Muscle layer of duodenum (tissue), 2 donors: ENCODE results near the gene VWC2L.

Source experiments
- H3K27ac ChIP-seq: one replicate; pipeline ENCODE4 v1.7.0; 2013; ENCODE audit warnings: mild to moderate bottlenecking, low read length
- H3K27me3 ChIP-seq: one replicate; pipeline ENCODE4 v1.7.0; 2013; ENCODE audit warnings: low read depth, mild to moderate bottlenecking, control low read depth, low read length
- H3K36me3 ChIP-seq, 2 donors: one replicate each; pipeline ENCODE4 v1.7.0; 2013; ENCODE audit warnings: low read length in 2 of 2, control low read depth in 1 of 2, mild to moderate bottlenecking in 1 of 2; ENCODE audit not compliant: insufficient read depth in 2 of 2, control insufficient read depth in 1 of 2
- H3K4me1 ChIP-seq, 2 donors: one replicate each; pipeline ENCODE4 v1.7.0; 2013; ENCODE audit warnings: low read length in 2 of 2, mild to moderate bottlenecking in 2 of 2, control low read depth in 1 of 2, moderate library complexity in 1 of 2; ENCODE audit not compliant: insufficient read depth in 2 of 2, control insufficient read depth in 1 of 2
- H3K4me3 ChIP-seq, 2 donors: one replicate each; pipeline ENCODE4 v1.7.0; 2013; ENCODE audit warnings: low read length in 2 of 2, low read depth in 1 of 2, mild to moderate bottlenecking in 1 of 2
- H3K9me3 ChIP-seq, 2 donors: one replicate each; pipeline ENCODE4 v1.7.0; 2013; ENCODE audit warnings: low read length in 2 of 2, control low read depth in 1 of 2, mild to moderate bottlenecking in 1 of 2; ENCODE audit not compliant: control insufficient read depth in 1 of 2
- donor health status: healthy.

VWC2L gene

GRCh38 chr2:214542866-214543265 lies 132.0 kb downstream of the VWC2L start:
- H3K36me3 ChIP-seq: no peaks in the 10 kb centered on the region
- H3K27me3 ChIP-seq: no peaks in the 10 kb centered on the region
- H3K27ac ChIP-seq: no peak overlapping the region
- H3K4me3 ChIP-seq: no peak overlapping the region
- peaks cover 0 to 7% of the 10 kb centered on the region in 2 donors for H3K4me1 ChIP-seq
- no peaks in the 10 kb centered on the region for H3K9me3 ChIP-seq

GRCh38 chr2:214543386-214543955 lies 132.6 kb downstream of the VWC2L start:
- H3K27me3 ChIP-seq: no peaks in the 10 kb centered on the region
- no peaks in the 10 kb centered on the region for H3K36me3 ChIP-seq
- H3K4me1 ChIP-seq: peaks cover 0 to 7% of the 10 kb centered on the region in 2 donors
- no peak overlapping the region for H3K4me3 ChIP-seq
- no peaks in the 10 kb centered on the region for H3K9me3 ChIP-seq
- H3K27ac ChIP-seq: no peak overlapping the region

- no peaks in the 10 kb centered on the region for H3K9me3 ChIP-seq
- H3K27me3 ChIP-seq: no peaks in the 10 kb centered on the region
- no peak overlapping the region for H3K4me3 ChIP-seq
- peaks cover 0 to 10% of the 10 kb centered on the region in 2 donors for H3K4me1 ChIP-seq
- H3K36me3 ChIP-seq: no peaks in the 10 kb centered on the region
- no peak overlapping the region for H3K27ac ChIP-seq
Observed at GRCh38 chr2:214545898-214546542, 135.2 kb downstream of the VWC2L start.

GRCh38 chr2:214547931-214548330 lies 137.1 kb downstream of the VWC2L start:
- Histone ChIP-seq H3K4me1 (peaks cover 0 to 10% of the 10 kb centered on the region in 2 donors), H3K9me3 (no peaks in the 10 kb centered on the region), H3K4me3 (no peak overlapping the region), H3K27ac (no peak overlapping the region), H3K36me3 (no peaks in the 10 kb centered on the region), H3K27me3 (no peaks in the 10 kb centered on the region)

GRCh38 chr2:214549946-214550345 lies 139.1 kb downstream of the VWC2L start:
- H3K4me1 ChIP-seq: peaks cover 0 to 10% of the 10 kb centered on the region in 2 donors
- no peaks in the 10 kb centered on the region for H3K27me3 ChIP-seq
- no peaks in the 10 kb centered on the region for H3K36me3 ChIP-seq
- no peaks in the 10 kb centered on the region for H3K9me3 ChIP-seq
- no peak overlapping the region for H3K27ac ChIP-seq
- H3K4me3 ChIP-seq: no peak overlapping the region

- Histone ChIP-seq H3K4me3 (no peak overlapping the region), H3K9me3 (no peaks in the 10 kb centered on the region), H3K4me1 (peaks cover 0 to 10% of the 10 kb centered on the region in 2 donors), H3K36me3 (no peaks in the 10 kb centered on the region), H3K27ac (no peak overlapping the region), H3K27me3 (no peaks in the 10 kb centered on the region)
Observed at GRCh38 chr2:214550786-214551185, 139.9 kb downstream of the VWC2L start.

GRCh38 chr2:214557884-214558283 lies 147.0 kb downstream of the VWC2L start:
- no peaks in the 10 kb centered on the region for H3K4me1 ChIP-seq
- H3K27ac ChIP-seq: no peak overlapping the region
- no peak overlapping the region for H3K4me3 ChIP-seq

GRCh38 chr2:214558341-214558740 lies 147.5 kb downstream of the VWC2L start:
- H3K27me3 ChIP-seq: no peaks in the 10 kb centered on the region
- H3K9me3 ChIP-seq: no peaks in the 10 kb centered on the region
- H3K36me3 ChIP-seq: no peaks in the 10 kb centered on the region
- no peak overlapping the region for H3K27ac ChIP-seq
- H3K4me1 ChIP-seq: no peaks in the 10 kb centered on the region
- no peak overlapping the region for H3K4me3 ChIP-seq

More at GRCh38 chr2:214557884-214558283, 147.0 kb downstream of the VWC2L start:
- H3K36me3 ChIP-seq: no peaks in the 10 kb centered on the region
- H3K27me3 ChIP-seq: no peaks in the 10 kb centered on the region
- no peaks in the 10 kb centered on the region for H3K9me3 ChIP-seq

- no peaks in the 10 kb centered on the region for H3K36me3 ChIP-seq
- H3K4me3 ChIP-seq: no peak overlapping the region
- no peaks in the 10 kb centered on the region for H3K9me3 ChIP-seq
- no peak overlapping the region for H3K27ac ChIP-seq
- H3K27me3 ChIP-seq: no peaks in the 10 kb centered on the region
- H3K4me1 ChIP-seq: no peaks in the 10 kb centered on the region
Observed at GRCh38 chr2:214560176-214560575, 149.3 kb downstream of the VWC2L start.

- Histone ChIP-seq H3K36me3 (no peaks in the 10 kb centered on the region), H3K4me1 (no peaks in the 10 kb centered on the region), H3K4me3 (no peak overlapping the region), H3K27me3 (no peaks in the 10 kb centered on the region), H3K27ac (no peak overlapping the region), H3K9me3 (no peaks in the 10 kb centered on the region)
Observed at GRCh38 chr2:214560618-214561190, 149.8 kb downstream of the VWC2L start.

GRCh38 chr2:214565246-214565645 lies 154.4 kb downstream of the VWC2L start:
- no peak overlapping the region for H3K4me3 ChIP-seq
- H3K27me3 ChIP-seq: no peaks in the 10 kb centered on the region
- no peak overlapping the region for H3K27ac ChIP-seq
- no peaks in the 10 kb centered on the region for H3K9me3 ChIP-seq
- H3K4me1 ChIP-seq: no peaks in the 10 kb centered on the region
- H3K36me3 ChIP-seq: no peaks in the 10 kb centered on the region
